ENCODE data around the gene HPD.
"Not testable (repeated sequence)": the region's sequence is repeated elsewhere in the genome, so short reads cannot be mapped to it uniquely, and the experiment has no call there.

Gene HPD

DNA sequence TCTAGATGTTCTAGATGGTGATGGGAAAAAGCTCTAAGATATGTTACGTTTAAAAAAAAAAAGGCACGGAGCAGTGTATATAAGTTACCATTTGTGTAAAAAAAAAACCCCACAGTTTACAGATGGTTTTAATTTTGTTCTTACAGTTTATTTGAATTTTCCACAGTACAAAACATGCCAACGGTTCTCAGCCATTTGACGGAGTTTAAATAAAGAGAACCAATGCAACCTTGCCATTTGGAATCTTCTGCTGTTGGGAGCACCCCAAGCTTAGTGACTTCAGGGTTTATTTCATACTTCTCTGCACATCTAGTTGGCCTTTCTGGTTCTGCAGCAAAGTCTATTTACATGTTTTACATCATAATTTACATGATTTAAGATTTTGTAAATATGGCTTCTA, 7.7 kb upstream of the HPD start:
- in situ Hi-C loops (cut with MboI; ENCODE audit: low pct_unique_long_range_greater_than_20kb, low sequenced_read_pairs, unreplicated experiment): no loop called here
- TF ChIP-seq, protein P1, sequence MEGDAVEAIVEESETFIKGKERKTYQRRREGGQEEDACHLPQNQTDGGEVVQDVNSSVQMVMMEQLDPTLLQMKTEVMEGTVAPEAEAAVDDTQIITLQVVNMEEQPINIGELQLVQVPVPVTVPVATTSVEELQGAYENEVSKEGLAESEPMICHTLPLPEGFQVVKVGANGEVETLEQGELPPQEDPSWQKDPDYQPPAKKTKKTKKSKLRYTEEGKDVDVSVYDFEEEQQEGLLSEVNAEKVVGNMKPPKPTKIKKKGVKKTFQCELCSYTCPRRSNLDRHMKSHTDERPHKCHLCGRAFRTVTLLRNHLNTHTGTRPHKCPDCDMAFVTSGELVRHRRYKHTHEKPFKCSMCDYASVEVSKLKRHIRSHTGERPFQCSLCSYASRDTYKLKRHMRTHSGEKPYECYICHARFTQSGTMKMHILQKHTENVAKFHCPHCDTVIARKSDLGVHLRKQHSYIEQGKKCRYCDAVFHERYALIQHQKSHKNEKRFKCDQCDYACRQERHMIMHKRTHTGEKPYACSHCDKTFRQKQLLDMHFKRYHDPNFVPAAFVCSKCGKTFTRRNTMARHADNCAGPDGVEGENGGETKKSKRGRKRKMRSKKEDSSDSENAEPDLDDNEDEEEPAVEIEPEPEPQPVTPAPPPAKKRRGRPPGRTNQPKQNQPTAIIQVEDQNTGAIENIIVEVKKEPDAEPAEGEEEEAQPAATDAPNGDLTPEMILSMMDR (IDR thresholded peaks at IDR 0.05; ENCODE audit: extremely low read depth, insufficient read depth, missing control alignments): no peak

DNA sequence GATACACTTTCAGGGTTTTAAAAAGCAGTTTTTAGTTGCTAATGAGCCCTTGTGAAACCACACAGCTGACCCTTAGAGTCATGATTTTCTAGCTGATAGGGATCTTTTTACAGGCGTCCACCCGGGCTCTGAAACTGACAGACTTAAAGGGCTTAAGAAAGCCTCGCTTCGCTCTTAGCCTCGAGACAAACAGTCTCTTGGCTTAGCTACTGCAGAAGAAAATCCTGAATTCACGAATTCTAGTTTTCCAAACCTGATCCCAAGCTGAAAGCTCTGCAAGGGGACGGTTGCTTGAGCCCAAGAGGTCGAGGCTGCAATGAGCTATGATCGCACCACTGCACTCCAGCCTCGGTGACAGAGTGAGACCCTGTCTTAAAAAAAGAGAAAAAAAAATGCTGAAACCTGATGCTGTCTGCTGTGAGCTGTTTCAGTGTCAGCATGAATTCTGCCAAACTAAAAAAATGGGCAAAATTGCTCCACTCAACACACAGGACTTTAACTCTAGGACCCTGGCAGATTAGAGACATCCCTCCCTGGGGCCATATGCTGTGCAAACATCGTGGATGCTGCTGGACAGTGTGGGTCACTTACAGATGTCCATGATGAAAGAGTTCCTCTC, 3.1 kb upstream of the HPD start:
- in situ Hi-C loops (cut with MboI; ENCODE audit: low pct_unique_long_range_greater_than_20kb, low sequenced_read_pairs, unreplicated experiment): no loop called here
- DNase-seq (ENCODE audit: low spot score): no peak

More for the DNA sequence above, 7.7 kb upstream of the HPD start:
- DNase-seq (ENCODE audit: low spot score): no peak

DNA sequence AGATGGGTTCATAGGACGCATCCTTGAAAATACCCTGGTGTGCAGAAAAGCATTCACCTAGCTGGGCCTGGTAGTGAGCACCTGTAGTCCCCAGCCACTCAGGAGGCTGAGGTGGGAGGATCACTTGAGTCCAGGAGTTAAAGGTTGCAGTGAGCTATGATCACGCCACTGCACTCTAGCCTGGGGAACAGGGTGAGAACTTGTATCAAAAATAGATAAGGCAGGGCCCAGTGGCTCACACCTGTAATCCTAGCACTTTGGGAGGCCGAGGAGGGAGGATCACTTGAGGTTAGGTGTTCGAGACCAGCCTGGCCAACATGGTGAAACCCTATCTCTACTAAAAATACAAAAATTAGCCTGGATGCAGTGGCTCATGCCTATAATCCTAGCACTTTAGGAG, 2.0 kb upstream of the HPD start:
- in situ Hi-C loops (cut with MboI; ENCODE audit: low pct_unique_long_range_greater_than_20kb, low sequenced_read_pairs, unreplicated experiment); DNase-seq (ENCODE audit: low spot score): not testable (repeated sequence)

More for the DNA sequence above, 3.1 kb upstream of the HPD start:
- TF ChIP-seq, protein P1 (IDR thresholded peaks at IDR 0.05; ENCODE audit: extremely low read depth, insufficient read depth, missing control alignments): no peak

- in situ Hi-C loops (cut with MboI; ENCODE audit: low pct_unique_long_range_greater_than_20kb, low sequenced_read_pairs, unreplicated experiment): no loop called here
- DNase-seq (ENCODE audit: low spot score): no peak
- TF ChIP-seq, protein P1 (IDR thresholded peaks at IDR 0.05; ENCODE audit: extremely low read depth, insufficient read depth, missing control alignments): no peak
Measured at GRCh38 chr12:121860257-121860656, 1.6 kb upstream of the HPD start.

- DNase-seq (ENCODE audit: low spot score): no peak
- in situ Hi-C loops (cut with MboI; ENCODE audit: low pct_unique_long_range_greater_than_20kb, low sequenced_read_pairs, unreplicated experiment): no loop called here
- TF ChIP-seq, protein P1 (IDR thresholded peaks at IDR 0.05; ENCODE audit: extremely low read depth, insufficient read depth, missing control alignments): no peak
Measured at GRCh38 chr12:121858318-121858661, 369 bp downstream of the HPD start.

DNA sequence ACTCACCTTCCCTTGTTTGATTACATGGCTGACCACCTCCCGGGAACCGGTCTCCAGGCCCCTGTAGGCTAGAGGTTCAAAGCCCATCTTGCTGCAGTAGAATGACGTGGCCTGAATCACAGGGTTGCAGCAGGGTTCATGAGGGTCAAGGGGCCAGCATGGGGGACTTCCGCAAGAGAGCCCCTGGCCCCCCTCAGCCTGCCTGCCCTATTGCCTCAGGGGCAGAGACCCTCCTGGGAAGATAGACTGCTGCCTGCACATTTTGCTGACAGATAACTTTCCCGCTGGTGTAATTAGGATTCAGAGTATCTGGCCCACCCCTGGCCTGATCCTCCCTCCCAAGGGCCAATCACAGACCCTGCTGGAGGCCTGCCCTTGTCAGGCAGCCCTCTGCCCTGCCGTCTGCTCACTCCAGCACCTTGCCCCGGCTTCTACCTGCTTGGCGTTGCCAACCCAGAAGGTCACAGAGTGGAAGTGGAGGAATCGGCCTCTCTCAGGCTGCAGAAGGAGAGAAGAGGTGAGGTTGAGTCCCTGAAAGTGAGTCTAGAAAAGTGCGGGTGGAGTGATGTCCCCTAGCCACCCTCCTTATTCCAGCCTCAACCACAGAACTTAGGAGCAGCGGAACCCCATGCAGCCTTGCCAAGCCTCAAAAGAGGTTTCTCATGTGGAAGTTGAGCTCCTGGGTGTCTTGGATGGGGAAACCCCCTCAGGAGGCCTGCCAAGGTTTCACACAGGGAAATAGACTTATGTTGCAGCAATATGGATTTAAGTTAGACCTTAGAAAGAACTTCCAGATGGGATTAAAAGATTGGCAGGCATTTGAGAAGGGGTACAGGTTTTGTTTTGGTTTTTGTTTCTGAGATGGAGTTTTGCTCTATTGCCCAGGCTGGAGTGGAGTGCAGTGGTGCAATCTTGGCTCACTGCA, 1.1 kb downstream of the HPD start:
- DNase-seq (ENCODE audit: low spot score): no peak
- in situ Hi-C loops (cut with MboI; ENCODE audit: low pct_unique_long_range_greater_than_20kb, low sequenced_read_pairs, unreplicated experiment): no loop called here
- TF ChIP-seq, protein P1 (IDR thresholded peaks at IDR 0.05; ENCODE audit: extremely low read depth, insufficient read depth, missing control alignments): no peak

DNA sequence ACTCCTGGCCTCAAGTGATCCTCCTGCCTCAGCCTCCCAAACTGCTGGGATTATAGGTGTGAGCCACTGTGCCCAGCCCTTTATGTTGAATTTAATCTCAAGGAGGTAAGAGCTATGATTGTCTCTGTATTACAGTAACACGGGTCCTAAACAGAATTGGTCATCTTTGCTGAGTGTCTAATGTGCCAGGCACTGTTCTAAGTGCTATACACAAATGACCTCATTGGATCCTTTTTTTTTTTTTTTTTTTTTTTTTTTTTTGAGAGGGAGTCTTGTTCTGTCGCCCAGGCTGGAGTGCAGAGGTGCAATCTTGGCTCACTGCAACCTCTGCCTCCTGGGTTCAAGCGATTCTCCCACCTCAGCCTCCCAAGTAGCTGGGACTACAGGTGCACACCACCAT, 6.3 kb downstream of the HPD start:
- in situ Hi-C loops (cut with MboI; ENCODE audit: low pct_unique_long_range_greater_than_20kb, low sequenced_read_pairs, unreplicated experiment); DNase-seq (ENCODE audit: low spot score): not testable (repeated sequence)

All from GM13977 (cell line).